ENCODE data around the gene MEG3.

- TF ChIP-seq GATA3 (IDR thresholded peaks at IDR 0.05; ENCODE audit: low read depth, low read length) (no peak), GATA2 (IDR thresholded peaks at IDR 0.05; ENCODE audit: low read depth, low read length) (peak; percentile 69; the same call in 1 of the 2 replicates)
Measured at GRCh38 chr14:100903672-100904185, 77.8 kb downstream of the MEG3 start, which contains the start of gene RTL1.
